H1 (cell line): Measurements from ENCODE around the gene IRF2BP2. TPM values are rescaled to one million over a fixed set of nuclear protein-coding genes. Genes with fewer than 3 reads are reported as not detected.

Experiments
- ATF2 ChIP-seq: IDR thresholded peaks from 2 replicates; pipeline ENCODE4 v1.6.1; 2012; ENCODE audit warnings: low read length, inconsistent platforms
- EGR1 ChIP-seq: IDR thresholded peaks from 2 replicates; pipeline ENCODE4 v1.6.1; 2011; ENCODE audit warnings: low read depth, low read length, borderline replicate concordance
- GABPA ChIP-seq: IDR thresholded peaks from 2 replicates; pipeline ENCODE4 v1.6.1; 2011; ENCODE audit warnings: mild to moderate bottlenecking, low read length, moderate library complexity, borderline replicate concordance; ENCODE audit not compliant: insufficient read depth
- JUND ChIP-seq: IDR thresholded peaks from 2 replicates; pipeline ENCODE4 v1.6.1; 2011; ENCODE audit warnings: mild to moderate bottlenecking, improper control_type of control experiment, low read length
- KDM5A ChIP-seq: fragments of 200-600 bp; IDR thresholded peaks from 2 replicates; pipeline ENCODE4 v1.7.1; 2012; ENCODE audit warnings: mild to moderate bottlenecking, low read length, inconsistent platforms, mixed read lengths
- NANOG ChIP-seq: IDR thresholded peaks from 2 replicates; pipeline ENCODE4 v1.6.1; 2011; ENCODE audit warnings: low read length, low read depth, mild to moderate bottlenecking, inconsistent platforms; ENCODE audit not compliant: insufficient read depth, poor library complexity, severe bottlenecking
- POLR2AphosphoS5 ChIP-seq: IDR thresholded peaks from 2 replicates; pipeline ENCODE4 v1.6.1; 2011; ENCODE audit warnings: low read depth, low read length
- POU5F1 ChIP-seq: IDR thresholded peaks from 2 replicates; pipeline ENCODE4 v1.6.1; 2011; ENCODE audit warnings: low read depth, mild to moderate bottlenecking, low read length, moderate library complexity
- RXRA ChIP-seq: IDR thresholded peaks from 2 replicates; pipeline ENCODE4 v1.6.1; 2011; ENCODE audit warnings: low read depth, mild to moderate bottlenecking, low read length, moderate library complexity; ENCODE audit not compliant: insufficient read depth
- SIRT6 ChIP-seq: IDR thresholded peaks from one replicate; pipeline ENCODE4 v1.7.1; 2012; ENCODE audit warnings: low read length, inconsistent platforms
- SP2 ChIP-seq: IDR thresholded peaks from 2 replicates; pipeline ENCODE4 v1.6.1; 2012; ENCODE audit warnings: mild to moderate bottlenecking, low read length, inconsistent platforms
- SUZ12 ChIP-seq: fragments of 200-600 bp; sonication (generic); IDR thresholded peaks from 2 replicates; pipeline ENCODE4 v1.6.1; 2012; ENCODE audit warnings: mild to moderate bottlenecking, inconsistent platforms, low read length, moderate library complexity, mixed read lengths
- TCF12 ChIP-seq: IDR thresholded peaks from 2 replicates; pipeline ENCODE4 v1.6.1; 2011; ENCODE audit warnings: low read depth, mild to moderate bottlenecking, low read length
- USF2 ChIP-seq: IDR thresholded peaks from 2 replicates; pipeline ENCODE4 v1.6.1; 2011; ENCODE audit warnings: low read length, improper control_type of control experiment
- YY1 ChIP-seq: IDR thresholded peaks from 2 replicates; pipeline ENCODE4 v1.6.1; 2011; ENCODE audit warnings: low read depth, mild to moderate bottlenecking, low read length
- polyA plus RNA-seq, 7 experiments: library from polyadenylated mRNA; depleted of rRNA in 3 of 7; stranded (reverse) in 5 of 7; unstranded in 2 of 7; fragments of >200 nt in 5 of 7; fragments of 200-250 nt in 2 of 7; gene quantifications; 1 replicate in 5 of 7; 2 replicates in 1 of 7; 4 replicates in 1 of 7; pipeline versions ENCODE4 v1.2.1 to v1.2.3, GENCODE V29; 2011 to 2013; ENCODE audit warnings: missing spikeins in 2 of 7, mixed read lengths in 2 of 7
- total RNA-seq: library from RNA; stranded (reverse); fragmentation: NEBNext Ultra II Directional; extraction: Animal tissue kit (Norgen Biotek cat#: 25700); gene quantifications from 2 replicates; pipeline ENCODE4 v1.2.1, GENCODE V29; 2021

The IRF2BP2 gene
- total and polyA plus RNA-seq, 2 of the 8 experiments (the other 6 are each of a cell fraction or from before 2014, with no cell fraction given) = 24.9 to 67.5 TPM

GRCh38 chr1:234608911-234609690, 877 bp downstream of the IRF2BP2 start (continued):
- TF ChIP-seq ATF2 (no peak), TCF12 (no peak), GABPA (no peak), SP2 (no peak), SUZ12 (no peak), KDM5A (no peak), RXRA (no peak), NANOG (no peak), EGR1 (no peak), POU5F1 (no peak), YY1 (no peak), JUND (no peak), POLR2AphosphoS5 (peak; percentile 51; the same call in 1 of the 2 replicates), SIRT6 (no peak), USF2 (no peak)
- TF ChIP-seq, all 59 proteins: peak for 7
